Transverse colon (tissue), 4 donors: ENCODE results near the gene HS3ST4. TPM values are rescaled to one million over a fixed set of nuclear protein-coding genes. Genes with fewer than 3 reads are reported as not detected.

Experiments
- DNase-seq: peaks from one replicate; pipeline ENCODE4 v3.0.0-alpha.2; 2019
- H3K27ac ChIP-seq, 4 donors: fragments of 200-600 bp; sonication (generic); 2 replicates each; pipeline ENCODE4 v1.5.1; 2016 to 2018; ENCODE audit warnings: inconsistent platforms in 4 of 4
- H3K27me3 ChIP-seq: fragments of 200-600 bp; sonication (generic); 2 replicates; pipeline ENCODE4 v1.5.1; 2017; ENCODE audit warnings: inconsistent platforms
- H3K36me3 ChIP-seq, 4 donors: fragments of 200-600 bp; sonication (generic); 2 replicates each; pipeline ENCODE4 v1.5.1; 2017 to 2019; ENCODE audit warnings: inconsistent platforms in 4 of 4
- H3K4me1 ChIP-seq, 4 donors: fragments of 200-600 bp; sonication (generic); 2 replicates each; pipeline ENCODE4 v1.5.1; 2017 to 2020; ENCODE audit warnings: inconsistent platforms in 4 of 4
- H3K4me3 ChIP-seq, 4 donors: fragments of 200-600 bp; sonication (generic); 1 replicate in 1 of 4; 2 replicates in 3 of 4; pipeline versions ENCODE4 v1.5.1 to v1.6.1; 2017 to 2019; ENCODE audit warnings: inconsistent platforms in 4 of 4
- H3K9me3 ChIP-seq, 2 donors: fragments of 200-600 bp; sonication (generic); 2 replicates each; pipeline ENCODE4 v1.5.1; 2017 to 2019; ENCODE audit warnings: inconsistent platforms in 2 of 2
- CTCF ChIP-seq, 5 experiments: fragments of 200-600 bp in 3 of 5; fragments of 450-650 bp in 2 of 5; sonication (generic) in 3 of 5; IDR thresholded peaks; 1 replicate in 2 of 5; 2 replicates in 3 of 5; pipeline ENCODE4 v1.5.1; 2016 to 2017; ENCODE audit warnings: antibody characterized with exemption in 5 of 5, inconsistent platforms in 3 of 5, mild to moderate bottlenecking in 2 of 5, moderate library complexity in 1 of 5
- EP300 ChIP-seq: sonication (generic); formaldehyde crosslinking; IDR thresholded peaks from one replicate; pipeline ENCODE4 v1.6.1; 2017; ENCODE audit warnings: antibody characterized with exemption, low read depth
- POLR2A ChIP-seq: fragments of 450-650 bp; IDR thresholded peaks from one replicate; pipeline ENCODE4 v1.6.1; 2016; ENCODE audit warnings: antibody characterized with exemption, mild to moderate bottlenecking, moderate library complexity
- POLR2AphosphoS5 ChIP-seq, 3 donors: sonication (generic); formaldehyde crosslinking; IDR thresholded peaks; one replicate each; pipeline ENCODE4 v1.6.1; 2016; ENCODE audit warnings: antibody characterized with exemption in 3 of 3
- WGBS, 2 donors: methylation state at CpG; one replicate each; pipeline ENCODE4 v1.1.5; 2018; ENCODE audit warnings: low coverage in 1 of 2; 5-methylcytosine and 5-hydroxymethylcytosine counted together
- in situ Hi-C, 4 donors: fragments of 200-750 bp; cut with MboI; loops; one replicate each; pipeline versions ENCODE4 v1.15.0 to v1.15.1; 2017; ENCODE audit warnings: low sequenced_read_pairs in 3 of 4, low pct_ligation_motif_present in 1 of 4, low pct_unique_long_range_greater_than_20kb in 1 of 4
- intact Hi-C: fragments of 100-400 bp; cut with DNase I; formaldehyde crosslinking; loops from one replicate; pipeline ENCODE4 v1.15.1; 2023; ENCODE audit warnings: low total_unique reads
- total RNA-seq, 4 donors: library from RNA; depleted of rRNA; stranded (reverse); fragments of >200 nt; gene quantifications; one replicate each; pipeline ENCODE4 v1.1.0, GENCODE V29; 2016

The HS3ST4 gene
- total RNA-seq, 4 donors from 2014 or later = not detected

DNA sequence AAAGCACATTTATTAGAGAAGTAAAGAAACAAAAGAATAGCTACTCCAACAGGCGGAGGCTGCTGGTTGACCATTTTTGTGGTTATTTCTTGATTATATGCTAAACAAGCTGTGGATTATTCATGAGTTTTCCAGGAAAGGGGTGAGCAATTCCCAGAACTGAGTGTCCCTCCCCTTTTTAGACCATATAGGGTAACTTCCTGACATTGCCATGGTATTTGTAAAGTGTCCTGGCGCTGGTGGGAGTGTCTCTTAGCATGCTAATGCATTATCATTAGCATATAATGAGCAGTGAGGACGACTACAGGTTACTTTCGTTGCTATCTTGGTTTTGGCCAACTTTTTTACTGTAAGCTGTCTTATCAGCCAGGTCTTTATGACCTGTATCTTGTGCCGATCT lies 12.2 kb upstream of the HS3ST4 start:
- H3K27ac ChIP-seq = no peak overlapping the region
- TF ChIP-seq EP300 = no peak
- TF ChIP-seq CTCF (IDR thresholded peaks at IDR 0.05) = no peak
- TF ChIP-seq POLR2AphosphoS5 (IDR thresholded peaks at IDR 0.05) = no peak
- no peak for TF ChIP-seq POLR2A
- in situ Hi-C loops = no loop called here
- intact Hi-C loops = no loop called here
- no peaks in the 10 kb centered on the region for H3K4me1 ChIP-seq
- WGBS, 2 donors = 46 to 70% methylated on average over 2 to 5 of the region's 5 CpGs
- peaks cover 3% of the 10 kb centered on the region for H3K27me3 ChIP-seq
- no peaks in the 10 kb centered on the region for H3K36me3 ChIP-seq
- no peak overlapping the region for H3K4me3 ChIP-seq
- no peaks in the 10 kb centered on the region for H3K9me3 ChIP-seq
- no peak for DNase-seq

DNA sequence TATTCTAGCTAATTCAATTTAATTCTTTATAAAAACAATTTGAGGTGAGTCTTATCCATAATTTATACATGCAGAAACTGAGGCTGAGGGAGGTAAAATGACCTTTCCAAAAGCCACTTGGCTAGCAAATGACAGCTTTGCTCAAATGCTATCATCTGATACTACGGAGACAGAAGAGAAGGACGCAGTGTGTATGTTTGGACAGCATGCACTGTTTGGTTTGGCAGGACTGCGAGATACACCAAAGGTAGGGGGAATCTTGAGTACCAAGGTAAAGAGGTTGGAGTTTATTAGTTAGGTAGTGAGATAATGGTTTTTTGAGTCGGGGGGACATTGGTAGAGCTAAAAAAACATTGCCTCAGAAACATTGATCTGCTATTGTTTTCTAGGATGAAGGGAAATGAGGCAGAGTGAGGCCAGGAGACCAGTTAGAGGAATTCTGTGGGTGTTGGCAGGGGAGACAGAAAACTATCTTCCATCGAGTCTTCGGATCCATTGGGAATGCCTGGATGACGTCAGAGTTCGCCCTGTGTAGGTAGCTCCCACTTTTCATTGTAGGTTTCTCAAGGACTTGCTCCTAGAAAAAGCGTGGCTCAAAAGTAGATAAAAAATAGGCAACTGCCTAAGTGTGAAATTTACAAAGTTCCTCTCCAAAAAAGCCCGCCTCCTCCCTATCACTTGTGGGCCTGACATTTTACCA lies 2.5 kb upstream of the HS3ST4 start:
- DNase-seq = no peak
- no peak for TF ChIP-seq EP300
- TF ChIP-seq POLR2A = no peak
- no peak for TF ChIP-seq CTCF (IDR thresholded peaks at IDR 0.05)
- TF ChIP-seq POLR2AphosphoS5 (IDR thresholded peaks at IDR 0.05) = no peak
- no peak overlapping the region for H3K27ac ChIP-seq
- WGBS, 2 donors = 57 to 67% methylated on average over 5 to 10 of the region's 10 CpGs
- no peak overlapping the region for H3K4me3 ChIP-seq
- no peaks in the 10 kb centered on the region for H3K9me3 ChIP-seq
- peaks cover 0 to 11% (median 2%) of the 10 kb centered on the region in 4 donors for H3K4me1 ChIP-seq
- in situ Hi-C loops (no loop called here), intact Hi-C loops (no loop called here)
- peaks cover 62% of the 10 kb centered on the region for H3K27me3 ChIP-seq
- no peaks in the 10 kb centered on the region for H3K36me3 ChIP-seq

DNA sequence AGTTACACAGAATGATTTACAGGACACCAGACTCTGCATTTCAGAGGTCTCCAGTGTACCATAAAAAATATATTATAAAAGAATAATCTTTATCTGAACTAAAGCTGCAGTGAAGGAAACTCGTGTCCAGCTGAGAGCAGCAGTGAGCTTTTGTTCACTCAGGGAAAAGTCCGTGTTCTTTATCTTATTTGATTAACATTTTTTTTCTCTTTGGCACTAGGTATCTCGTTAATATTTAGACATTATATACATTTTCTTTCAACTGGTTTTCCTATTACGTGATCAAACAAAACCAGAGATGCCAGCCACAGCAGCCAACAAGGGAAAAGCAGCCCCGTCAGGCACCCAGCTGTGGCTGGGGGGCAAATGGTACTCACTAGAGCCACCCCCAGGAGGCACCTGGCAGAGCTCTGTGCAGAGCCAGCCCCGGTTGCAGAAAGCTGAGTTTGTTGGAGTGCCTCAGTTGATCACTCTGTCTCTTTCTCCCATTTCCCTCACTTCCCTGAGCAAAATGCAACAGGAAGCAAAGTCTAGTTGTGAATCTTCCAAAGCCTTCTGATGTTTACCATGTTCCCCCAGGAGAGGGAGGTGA lies 1.1 kb upstream of the HS3ST4 start:
- Histone ChIP-seq H3K36me3 (no peaks in the 10 kb centered on the region), H3K27ac (no peak overlapping the region), H3K9me3 (no peaks in the 10 kb centered on the region), H3K27me3 (peaks cover 71% of the 10 kb centered on the region), H3K4me1 (peaks cover 0 to 11% (median 2%) of the 10 kb centered on the region in 4 donors), H3K4me3 (no peak overlapping the region)
- in situ Hi-C loops = no loop called here
- 6 to 18% methylated on average over 4 to 6 of the region's 6 CpGs for WGBS, 2 donors
- intact Hi-C loops = no loop called here
- DNase-seq = no peak
- TF ChIP-seq POLR2A (no peak), POLR2AphosphoS5 (IDR thresholded peaks at IDR 0.05) (no peak), EP300 (no peak), CTCF (IDR thresholded peaks at IDR 0.05) (no peak)

DNA sequence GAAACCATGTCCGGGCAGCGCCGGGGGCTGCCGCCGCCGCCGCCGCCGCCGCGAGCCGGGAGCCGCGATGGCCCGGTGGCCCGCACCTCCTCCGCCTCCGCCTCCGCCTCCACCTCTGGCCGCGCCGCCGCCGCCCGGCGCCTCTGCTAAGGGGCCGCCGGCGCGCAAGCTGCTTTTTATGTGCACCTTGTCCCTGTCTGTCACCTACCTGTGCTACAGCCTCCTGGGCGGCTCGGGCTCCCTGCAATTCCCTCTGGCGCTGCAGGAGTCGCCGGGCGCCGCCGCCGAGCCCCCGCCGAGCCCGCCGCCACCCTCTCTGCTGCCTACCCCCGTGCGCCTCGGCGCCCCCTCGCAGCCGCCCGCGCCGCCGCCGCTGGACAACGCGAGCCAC lies 587 bp downstream of the HS3ST4 start:
- Histone ChIP-seq H3K9me3 (no peaks in the 10 kb centered on the region), H3K4me1 (peaks cover 0 to 11% (median 2%) of the 10 kb centered on the region in 4 donors), H3K36me3 (no peaks in the 10 kb centered on the region), H3K27me3 (peaks cover 88% of the 10 kb centered on the region), H3K4me3 (no peak overlapping the region), H3K27ac (no peak overlapping the region)
- no peak for DNase-seq
- intact Hi-C loops = no loop called here
- in situ Hi-C loops = no loop called here
- WGBS, 2 donors = 5% methylated on average over 38 of the region's 56 CpGs; no CpG with 5 or more reads in 1 of the 2 donors
- TF ChIP-seq POLR2A = no peak
